ENCODE results near the gene RUVBL1.
"Not testable (repeated sequence)": the region's sequence is repeated elsewhere in the genome, so short reads cannot be mapped to it uniquely, and the experiment has no call there.

RUVBL1 gene

DNA sequence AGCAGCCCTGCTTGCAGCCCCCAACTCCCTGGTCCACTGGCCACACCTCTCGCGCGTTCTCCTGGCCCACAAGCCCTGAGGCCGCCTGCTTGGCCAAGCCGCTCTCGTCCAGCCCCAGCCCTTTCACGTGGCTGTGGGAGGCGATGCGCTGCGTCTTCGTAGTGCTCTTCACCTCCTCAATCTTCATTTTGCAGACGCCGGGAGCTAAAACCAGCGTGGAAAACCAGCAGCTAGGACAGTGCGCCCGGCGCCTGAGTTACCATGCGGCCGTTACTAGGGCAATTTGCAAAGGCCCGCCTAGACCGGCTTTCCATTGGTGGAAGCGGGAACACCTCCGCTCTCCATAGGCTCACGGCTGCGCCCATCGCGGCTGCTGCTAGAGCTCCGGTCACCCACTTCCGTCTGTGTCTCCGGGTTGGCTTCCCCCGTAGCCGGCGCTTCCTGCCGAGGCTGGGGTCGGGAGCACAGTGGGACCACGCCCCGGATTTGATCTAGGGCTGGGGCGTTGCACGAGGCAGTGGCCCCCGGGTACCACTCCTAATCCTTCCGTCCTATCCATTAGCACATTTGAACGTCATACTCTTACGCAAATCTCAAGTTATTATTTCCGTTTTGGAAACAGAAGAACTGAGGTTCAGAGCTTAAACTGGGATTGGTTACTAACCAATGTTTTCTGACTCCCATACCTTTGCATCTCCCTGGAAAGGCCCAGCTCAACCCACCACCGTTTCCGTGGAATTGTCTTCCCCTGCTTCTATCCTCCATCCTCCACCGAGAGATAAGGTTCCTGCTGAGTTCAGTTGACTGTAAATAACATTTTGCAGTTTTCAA lies at the start of gene RUVBL1:
TSS of gene RUVBL1 (minus strand) at position 275 of the 831 bp plus-strand sequence. CDS start at position 187, 88 bp downstream.
- peak; percentile 99 for DNase-seq

- DNase-seq, result no peak
Measured at GRCh38 chr3:128173200-128173599, 49.6 kb upstream of the RUVBL1 start.

DNA sequence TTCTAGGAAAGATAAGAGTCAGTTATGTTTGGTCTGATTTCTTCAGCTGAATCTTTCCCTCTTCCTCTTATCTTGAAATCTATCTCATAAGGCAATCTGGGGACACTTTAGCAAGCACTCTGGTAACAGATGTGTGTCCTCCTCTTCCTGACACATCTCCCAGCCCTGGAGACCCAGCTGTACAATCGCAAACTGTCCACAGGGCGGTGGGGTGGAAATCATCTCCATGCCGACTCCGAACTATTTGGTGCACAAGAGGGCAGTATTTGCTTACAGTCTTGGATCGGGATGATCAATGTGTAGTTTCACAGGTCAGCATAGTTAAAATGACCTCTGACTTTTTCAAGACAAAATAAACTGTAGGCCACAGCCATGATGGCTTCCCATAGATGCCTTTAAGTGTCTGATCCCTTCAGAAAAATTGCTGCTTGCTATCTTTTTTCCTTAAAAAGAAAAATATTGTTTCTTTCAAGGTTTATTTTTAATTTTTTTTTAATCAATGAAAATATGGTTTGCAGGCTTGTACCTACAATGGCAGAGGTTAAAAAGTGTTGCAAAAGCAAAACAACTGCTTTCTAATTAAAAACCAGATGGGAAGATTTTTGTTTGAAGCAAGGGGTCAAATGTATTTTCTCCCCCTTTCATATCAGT lies 47.4 kb upstream of the RUVBL1 start:
- no peak for DNase-seq

GRCh38 chr3:128168836-128169235 lies 45.2 kb upstream of the RUVBL1 start:
- DNase-seq, result no peak

- DNase-seq, result no peak
Measured at GRCh38 chr3:128167973-128168674, 44.5 kb upstream of the RUVBL1 start.

GRCh38 chr3:128167646-128167972 lies 44.0 kb upstream of the RUVBL1 start:
- no peak for DNase-seq

DNA sequence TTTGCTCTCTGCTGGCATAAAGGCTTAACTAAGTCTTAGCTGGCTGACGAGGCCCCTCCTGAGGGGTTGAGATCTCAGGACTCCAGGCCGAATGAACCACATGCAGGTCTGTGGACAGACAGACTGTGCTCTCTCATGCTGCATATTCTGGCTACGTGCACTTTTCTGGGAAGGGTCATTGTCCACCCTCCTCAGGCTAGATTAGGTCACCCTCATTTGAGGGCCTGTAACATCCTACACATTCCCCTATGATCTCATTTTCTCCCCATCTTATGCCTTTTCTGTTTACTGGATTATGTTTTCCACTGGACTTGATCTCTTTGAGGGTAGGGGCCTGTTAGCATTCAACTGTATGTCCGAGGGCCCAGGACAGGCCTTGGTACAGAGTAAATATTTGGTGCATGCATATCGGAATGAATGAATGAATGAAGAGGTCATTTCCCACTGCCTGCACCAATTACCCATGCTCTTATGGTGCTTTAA lies 43.4 kb upstream of the RUVBL1 start:
- DNase-seq, result no peak

DNA sequence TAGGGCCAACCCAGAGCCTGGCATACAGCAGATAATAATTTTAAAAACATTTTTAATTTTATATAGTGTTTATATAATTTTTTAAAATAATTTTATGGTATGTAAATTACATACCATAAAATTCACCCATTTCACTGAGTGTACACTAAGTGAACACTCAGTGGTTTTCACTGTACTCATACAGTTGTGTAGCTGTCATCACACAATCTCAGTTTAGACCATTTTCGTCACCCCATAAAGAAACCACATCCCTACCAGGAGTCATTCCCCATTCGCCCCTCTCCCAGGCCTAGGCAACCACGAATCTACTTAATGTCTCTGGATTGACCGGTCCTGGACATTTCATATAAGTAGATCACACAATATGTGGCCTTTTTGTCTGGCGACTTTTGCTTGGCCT lies 39.8 kb upstream of the RUVBL1 start:
- no peak for DNase-seq

- no peak for DNase-seq
Measured at GRCh38 chr3:128160661-128161060, 37.0 kb upstream of the RUVBL1 start.

DNA sequence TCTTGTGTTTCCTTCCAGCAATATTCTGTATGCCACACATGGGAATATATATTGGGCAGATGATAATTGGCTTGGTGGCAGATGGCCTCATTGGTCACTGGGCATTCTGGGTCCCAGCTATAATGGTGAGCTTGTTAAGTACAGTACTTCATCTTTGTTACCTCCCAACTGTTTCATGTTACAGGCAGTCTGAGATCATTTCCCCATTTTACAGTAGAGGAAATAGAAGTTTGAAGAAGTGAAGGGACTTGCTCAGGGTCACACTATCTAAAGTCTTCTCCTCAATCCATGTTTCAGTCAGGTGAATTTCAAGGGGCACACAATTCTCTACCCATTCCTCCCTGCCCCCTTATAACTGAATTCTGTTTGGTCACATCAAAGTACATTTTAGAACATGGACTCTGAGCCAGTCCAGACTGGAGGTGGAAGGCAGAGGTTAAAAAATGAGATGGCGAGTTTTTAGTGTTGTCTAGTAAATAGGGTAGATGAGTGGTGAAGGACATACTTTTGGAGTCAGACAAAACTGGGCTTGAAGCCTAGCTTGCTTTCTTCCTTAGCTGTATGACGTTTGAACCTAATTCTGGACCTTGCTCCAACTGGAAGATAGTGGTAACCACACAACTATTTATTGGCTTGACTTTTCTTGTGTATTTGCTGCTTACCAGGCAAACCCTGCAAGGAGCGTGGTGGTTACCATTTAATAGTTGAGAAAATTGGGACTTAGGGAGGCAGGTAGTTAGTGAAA lies 32.2 kb upstream of the RUVBL1 start:
- DNase-seq, result no peak

GRCh38 chr3:128154354-128154753 lies 30.7 kb upstream of the RUVBL1 start:
- not testable (repeated sequence) for DNase-seq

- peak; percentile 76 for DNase-seq
Measured at GRCh38 chr3:128153156-128154041, 29.8 kb upstream of the RUVBL1 start, which contains the start of gene EEFSEC. Gene EEFSEC (plus strand): TSS chr3:128153481. CDS start chr3:128153508, 27 bp downstream.

DNA sequence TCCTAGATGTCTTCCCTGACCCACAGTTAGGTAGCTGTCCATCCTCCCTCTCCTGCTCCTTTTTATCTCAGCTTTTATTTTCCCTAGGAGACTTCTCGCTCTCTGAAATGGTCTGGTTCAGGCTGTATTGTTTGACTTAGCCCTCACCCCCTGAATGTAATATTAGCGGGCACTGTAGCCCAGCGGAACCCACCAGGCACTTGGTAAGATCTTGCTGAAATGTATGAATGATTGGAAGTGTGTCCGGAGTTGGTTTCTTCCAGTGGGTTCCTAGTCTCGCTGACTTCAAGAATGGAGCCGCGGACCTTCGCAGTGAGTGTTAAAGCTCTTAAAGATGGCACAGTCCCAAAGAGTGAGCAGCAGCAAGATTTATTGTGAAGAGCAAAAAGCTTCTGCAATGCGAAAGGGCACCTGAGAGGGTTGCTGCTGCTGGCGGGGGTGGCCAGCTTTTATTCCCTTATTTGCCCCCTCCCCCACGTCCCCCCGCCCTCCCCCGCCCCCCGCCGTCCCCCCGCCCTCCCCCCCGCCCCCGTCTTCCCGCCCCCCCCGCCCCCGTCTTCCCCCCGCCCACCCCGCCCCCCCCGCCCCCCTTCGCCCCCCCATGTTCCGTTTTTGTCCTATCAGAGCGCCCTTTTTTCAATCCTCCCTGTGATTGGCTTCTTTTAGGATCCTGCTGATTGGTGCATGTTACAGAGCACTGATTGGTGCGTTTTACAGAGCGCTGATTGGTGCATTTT lies 29.0 kb upstream of the RUVBL1 start:
- peak; percentile 76 for DNase-seq

DNA sequence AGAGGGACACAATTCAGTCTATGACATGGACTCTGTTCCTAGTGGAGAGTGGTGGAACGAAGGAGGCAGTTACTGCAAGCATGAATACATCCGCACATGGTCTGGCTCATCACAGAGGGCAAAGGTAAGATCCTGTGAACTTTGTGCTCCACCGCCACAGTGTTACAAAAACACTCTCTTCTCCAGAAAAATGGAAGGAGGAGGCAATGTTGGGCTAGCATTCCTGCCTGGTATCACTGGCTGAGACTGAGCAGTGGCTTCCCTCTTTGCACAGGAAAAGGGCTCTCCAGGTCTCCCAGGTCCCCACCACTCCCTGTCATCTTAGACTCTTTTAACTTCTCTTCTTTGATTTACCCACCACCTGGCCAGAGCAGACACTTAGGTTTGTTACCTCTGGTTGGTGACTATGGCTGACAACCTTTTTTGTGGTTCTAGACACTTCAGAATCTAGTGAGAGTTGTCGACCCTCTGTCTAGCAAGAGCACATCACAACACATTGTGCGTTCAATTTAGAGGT lies 28.2 kb upstream of the RUVBL1 start:
- DNase-seq, result no peak

DNA sequence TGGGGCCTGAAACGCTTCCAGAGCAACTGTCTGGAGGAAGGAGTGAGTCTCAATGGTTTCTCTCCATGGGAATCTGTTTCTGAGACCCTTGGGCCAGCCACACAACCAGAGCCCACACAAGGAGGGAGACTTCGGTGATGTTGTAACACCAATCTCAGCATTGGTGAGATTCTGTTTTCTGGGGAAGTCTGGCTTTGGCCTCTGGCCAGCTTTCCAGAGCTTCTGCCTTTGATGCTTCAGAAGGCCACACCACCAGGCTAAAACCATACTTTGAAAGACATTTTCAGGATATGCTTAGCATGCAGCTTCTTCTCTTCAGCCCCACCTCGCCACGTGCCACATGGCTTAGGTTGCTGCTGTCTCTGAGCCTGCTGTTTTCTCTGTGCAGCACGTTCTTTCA lies 26.0 kb upstream of the RUVBL1 start:
- no peak for DNase-seq

GRCh38 chr3:128146201-128146600 lies 22.6 kb upstream of the RUVBL1 start:
- no peak for DNase-seq

DNA sequence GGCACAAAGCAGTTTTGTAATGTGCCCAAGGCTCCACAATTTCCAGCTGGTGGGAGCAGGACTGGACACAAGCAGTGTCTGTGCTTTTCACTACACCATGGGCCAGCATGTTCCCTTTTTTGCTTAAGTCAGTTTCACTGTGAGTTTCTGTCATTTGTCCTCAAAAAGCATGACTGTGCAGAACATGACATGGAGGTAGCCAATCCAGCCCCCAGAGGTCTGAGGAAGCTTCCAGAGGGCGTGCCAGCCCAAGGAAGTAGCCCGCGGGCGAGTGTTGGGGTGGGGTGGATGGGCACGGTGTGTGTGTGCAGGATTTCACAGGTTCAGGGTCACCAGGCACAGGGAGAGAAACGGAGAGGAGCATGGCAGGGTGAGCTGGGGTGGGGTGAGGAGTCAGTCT lies 21.7 kb upstream of the RUVBL1 start:
- DNase-seq, result no peak

DNA sequence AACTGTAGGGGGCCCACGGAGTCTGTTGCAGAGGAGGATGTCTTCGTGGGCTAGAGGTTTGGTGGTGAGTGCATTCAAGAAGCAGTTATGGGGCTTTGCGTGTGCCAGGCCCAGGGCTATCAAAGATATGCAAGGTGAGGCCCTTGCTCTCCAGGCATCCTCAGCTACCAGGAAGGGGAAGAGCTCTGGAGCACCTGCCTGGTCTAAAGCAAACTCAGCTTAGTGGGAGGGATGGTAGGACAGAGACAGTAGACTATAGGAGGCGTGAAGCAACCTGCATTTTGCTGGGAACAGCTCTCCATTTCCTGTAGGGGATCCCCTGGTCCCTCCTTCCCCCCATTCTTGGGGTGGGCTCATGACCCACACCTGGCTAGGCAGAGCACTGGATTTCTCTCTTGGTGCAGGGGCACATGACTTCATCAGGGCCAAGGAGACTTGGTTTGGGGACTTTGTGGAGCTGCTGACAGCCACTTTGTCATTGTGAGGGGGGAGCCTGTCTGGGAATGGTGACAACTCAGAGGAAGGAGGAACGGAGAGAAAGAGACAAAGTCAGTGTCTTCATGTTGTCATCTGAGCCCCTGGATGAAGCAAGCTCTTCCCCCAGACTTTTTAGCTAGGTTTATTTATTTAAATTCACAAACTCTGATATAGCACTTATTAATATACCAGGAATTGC lies 21.0 kb upstream of the RUVBL1 start:
- no peak for DNase-seq

- no peak for DNase-seq
Measured at GRCh38 chr3:128143496-128143895, 19.9 kb upstream of the RUVBL1 start.

DNA sequence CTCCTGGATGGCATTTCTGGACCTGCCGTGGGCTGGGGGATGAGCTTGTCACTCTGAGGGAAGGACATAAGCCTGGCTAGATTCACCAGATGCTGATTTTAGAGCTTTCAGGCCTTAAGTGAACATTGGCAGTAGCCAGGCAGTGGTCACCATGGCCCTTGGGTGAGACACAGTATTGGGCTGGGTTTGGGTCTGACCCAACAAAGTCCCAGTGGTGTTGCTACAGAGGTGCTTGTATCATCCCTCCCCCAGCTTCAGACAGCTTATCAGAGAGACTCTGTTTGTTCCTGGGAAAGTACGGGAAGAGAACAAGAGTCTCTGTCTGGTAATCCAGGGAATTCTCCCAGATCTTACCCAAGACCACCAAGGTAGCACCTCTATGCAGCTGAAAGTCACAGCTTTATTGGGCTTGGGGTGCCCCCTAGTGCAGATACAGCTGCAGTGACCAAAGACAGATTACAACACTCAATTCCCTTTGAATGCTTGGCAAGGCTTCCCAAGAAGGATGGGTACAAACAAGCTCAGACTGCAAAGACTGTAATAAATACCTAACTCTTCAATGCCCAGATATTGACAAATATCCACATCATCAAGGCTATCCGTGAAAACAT lies 9.8 kb upstream of the RUVBL1 start:
- DNase-seq, result peak; percentile 51
